HG02642 (cell line): ENCODE data around the gene C1orf159.
"Not testable (repeated sequence)": the region's sequence is repeated elsewhere in the genome, so short reads cannot be mapped to it uniquely, and the experiment has no call there.

Experiments
- ATAC-seq: cut with Tn5 transposase; IDR thresholded peaks from one replicate; pipeline ENCODE4 v1.9.1; 2021; ENCODE audit warnings: mild to moderate bottlenecking; ENCODE audit not compliant: unreplicated experiment, poor library complexity

Gene C1orf159

DNA sequence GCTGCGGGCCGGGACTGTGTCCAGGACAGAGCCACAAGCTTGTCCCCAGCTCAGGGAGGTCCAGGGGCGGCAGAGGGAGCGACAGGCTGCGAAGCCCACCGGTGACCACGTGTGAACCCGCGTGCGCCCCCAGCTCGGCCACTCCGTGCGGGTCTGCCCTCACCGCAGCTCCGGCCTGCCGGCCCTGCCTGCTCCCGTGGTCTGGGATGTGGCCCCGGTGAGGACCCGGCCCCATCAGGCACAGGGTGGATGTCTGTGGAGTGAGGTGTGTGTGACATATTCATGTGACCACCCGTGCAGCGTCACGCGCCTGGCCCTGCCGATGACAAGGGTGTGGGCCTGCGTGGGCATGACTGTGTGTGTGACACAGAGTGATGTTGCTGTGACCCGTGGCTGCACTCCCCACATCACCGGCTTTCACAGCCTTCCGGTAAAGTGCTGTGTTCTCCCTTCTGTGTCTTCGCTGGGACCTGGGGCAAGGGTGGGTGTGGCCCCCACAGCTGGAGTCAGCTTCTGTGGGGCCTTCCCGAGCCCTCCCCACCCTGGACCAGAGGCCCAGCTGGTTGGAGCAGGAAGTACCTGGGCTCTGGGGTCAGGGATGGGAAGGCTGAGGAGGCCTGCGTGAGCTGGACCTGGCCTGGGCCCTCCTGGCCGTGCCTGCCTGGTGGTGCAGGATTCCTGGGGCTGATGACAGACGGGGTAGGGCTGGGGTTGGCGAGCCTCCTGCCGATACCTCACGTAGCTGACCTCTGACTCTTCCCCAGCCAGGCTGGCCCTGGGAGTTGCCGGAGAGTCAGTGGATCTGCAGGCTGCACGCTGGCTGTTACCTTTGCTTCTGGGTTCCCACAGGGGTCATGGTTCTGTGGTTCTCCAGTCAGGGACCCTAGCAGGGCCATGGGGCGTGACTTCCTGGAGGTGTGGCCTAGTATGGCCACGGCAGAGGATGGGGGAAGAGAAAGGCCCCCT, 45.9 kb downstream of the C1orf159 start:
- peak; percentile 9 for ATAC-seq

DNA sequence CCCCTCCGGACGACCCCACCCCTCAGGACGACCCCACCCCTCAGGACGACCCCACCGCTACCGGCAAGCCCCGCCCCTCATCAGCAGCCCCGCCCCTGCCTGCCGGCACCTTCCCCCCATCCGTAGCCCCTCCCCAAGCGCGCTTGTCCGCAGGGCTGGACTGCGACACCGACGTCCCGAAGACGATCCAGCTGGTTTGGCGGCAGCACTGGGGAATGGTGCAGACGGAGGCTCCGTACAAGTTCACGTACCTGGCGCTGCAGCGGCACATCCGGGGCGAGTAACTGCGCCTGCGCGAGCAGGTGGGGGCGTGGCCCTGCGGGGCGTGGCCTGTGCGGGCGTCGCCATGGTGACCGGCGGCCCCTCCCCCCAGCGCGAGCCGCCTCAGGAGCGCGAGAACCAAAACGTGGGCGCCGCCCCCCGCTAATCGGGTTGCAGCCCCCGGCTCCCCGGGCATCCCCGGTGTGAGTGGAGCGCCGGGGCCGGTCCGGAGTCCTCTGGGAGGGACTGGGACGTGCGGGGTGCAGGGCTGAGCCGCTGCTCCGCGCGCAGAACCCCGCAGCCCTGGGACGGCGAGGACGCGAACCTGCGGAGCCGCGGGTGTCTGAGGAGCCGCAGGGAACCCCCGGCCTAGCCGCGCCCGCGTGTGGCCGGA, 46.7 kb downstream of the C1orf159 start:
- peak; percentile 58 for ATAC-seq

DNA sequence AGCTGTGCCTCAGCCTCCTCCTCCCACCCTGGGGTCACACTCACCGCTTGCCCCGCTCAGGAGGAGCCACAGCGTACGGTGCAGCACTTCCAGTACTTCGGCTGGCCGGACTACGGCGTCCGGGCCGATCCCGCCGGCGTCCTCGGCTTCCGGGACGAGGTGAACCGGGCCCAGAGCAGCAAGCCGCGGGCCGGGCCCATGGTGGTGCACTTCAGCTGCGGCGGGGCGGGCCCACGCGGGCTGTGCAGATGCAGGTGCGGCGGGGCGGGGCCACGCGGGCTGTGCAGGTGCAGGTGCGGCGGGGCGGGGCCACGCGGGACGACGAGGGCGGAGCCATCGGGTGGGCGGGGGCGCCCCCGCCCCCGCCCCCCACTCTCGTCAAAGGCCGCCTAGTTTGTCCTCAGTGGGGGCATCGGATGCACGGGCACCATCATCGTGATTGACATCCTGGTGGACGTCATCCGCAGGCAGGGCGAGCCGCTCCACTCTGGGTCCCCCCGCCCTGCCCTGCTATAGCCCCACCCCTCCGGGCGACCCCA, 47.3 kb downstream of the C1orf159 start:
- no peak for ATAC-seq

DNA sequence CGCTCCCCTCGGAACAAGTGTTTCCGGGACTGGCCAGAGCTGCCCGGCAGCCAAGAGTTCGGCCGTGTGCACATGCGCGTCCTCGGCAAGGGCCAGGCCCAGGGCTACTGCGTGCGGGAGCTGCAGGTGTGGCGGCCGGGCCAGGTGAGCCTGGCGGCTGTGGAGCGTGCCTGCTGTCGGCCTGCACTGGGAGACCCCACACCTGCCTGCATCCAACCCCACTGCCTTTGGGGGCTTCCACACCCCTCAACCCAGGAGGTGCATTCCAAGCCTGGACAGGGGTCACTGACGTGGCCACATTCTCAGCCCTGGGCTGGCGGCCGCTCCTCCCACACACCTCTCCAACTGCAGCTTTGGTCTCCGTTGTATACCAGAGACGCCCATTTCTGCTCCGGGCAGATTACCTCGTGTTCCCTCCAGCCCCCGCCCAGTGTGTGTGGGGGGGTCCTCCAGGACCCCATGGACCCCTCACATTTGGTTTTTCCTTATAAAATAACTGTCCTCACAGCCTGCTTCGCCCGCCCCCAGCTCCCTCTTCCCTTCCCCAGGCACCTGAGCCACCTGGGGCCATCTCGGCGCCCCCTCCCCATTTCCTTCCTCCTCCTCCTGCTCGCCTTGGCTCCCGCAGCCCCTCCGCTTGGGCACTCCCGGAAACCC, 47.9 kb downstream of the C1orf159 start:
- ATAC-seq, result no peak

DNA sequence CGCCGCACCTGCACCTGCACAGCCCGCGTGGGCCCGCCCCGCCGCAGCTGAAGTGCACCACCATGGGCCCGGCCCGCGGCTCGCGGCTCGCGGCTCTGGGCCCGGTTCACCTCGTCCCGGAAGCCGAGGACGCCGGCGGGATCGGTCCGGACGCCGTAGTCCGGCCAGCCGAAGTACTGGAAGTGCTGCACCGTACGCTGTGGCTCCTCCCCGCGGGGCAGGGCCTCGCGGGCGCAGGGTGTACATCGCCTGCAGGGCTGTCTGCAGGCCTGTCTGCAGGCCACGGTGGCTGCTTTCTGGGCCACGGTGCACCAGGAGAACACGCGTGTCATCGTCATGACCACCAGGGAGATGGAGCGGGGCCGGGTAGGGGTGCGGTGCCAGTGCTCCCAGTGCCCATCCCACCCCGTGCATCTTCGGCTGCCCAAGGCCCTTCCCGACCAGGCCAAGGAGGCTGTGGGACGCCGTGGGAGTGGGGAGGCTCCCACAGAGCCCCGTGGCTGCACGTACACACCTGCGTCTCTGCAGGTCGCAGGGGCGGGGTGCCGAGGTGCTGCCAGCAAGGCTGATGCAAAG, 48.5 kb downstream of the C1orf159 start:
- no peak for ATAC-seq

DNA sequence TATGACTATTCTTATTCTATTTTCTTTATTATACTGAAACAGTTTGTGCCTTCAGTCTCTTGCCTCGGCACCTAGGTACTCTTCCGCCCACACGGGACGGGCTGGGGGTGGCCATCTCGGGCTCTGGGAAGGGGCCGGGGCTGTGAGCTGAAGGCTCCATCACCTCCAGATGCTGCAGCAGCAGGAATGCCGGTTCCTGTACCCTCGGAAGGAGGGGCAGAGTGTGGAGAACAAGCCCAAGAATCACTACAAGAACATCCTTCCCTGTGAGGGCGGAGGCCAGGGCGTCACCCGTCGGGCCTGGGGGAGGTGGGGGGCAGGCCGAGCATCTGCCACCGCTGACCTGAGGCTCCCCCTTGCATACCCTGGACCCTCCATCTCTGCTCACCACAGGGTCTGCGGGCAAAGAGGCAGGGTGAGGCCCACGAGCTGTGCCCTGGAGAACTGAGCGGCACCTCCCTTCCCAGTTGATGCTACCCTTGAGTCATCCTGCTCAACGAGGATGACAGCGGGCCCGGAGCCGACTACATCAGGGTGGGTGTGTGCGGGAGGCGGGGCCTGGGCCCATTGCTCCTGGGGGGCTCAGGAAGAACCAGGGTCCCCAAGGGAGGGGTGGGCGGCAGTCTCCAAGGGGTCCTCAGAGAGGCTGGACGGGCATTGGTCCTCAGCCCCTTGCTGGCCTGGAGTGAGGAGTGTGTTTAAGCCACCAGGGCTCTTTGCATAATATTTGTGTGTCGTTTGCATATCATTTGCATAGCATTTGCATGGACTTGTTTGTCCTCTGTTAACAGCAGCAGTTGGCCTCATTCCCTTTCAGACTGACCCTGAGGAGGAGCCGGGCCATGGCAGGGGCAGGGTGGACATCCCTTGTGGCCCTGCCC, 49.2 kb downstream of the C1orf159 start:
- no peak for ATAC-seq

DNA sequence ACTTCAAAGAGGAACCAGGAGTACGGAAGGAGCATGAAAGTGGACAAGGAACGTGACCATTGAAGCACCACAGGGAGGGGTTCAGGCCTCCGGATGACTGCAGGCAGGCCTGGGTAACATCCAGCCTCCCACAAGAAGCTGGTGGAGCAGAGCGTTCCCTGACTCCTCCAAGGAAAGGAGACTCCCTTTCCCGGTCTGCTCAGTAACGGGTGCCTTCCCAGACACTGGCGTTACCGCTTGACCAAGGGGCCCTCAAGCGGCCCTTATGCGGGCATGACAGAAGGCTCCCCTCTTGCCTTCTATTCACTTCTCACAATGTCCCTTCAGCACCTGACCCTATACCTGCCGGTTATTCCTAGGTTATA, 50.0 kb downstream of the C1orf159 start:
- ATAC-seq, result not testable (repeated sequence)

DNA sequence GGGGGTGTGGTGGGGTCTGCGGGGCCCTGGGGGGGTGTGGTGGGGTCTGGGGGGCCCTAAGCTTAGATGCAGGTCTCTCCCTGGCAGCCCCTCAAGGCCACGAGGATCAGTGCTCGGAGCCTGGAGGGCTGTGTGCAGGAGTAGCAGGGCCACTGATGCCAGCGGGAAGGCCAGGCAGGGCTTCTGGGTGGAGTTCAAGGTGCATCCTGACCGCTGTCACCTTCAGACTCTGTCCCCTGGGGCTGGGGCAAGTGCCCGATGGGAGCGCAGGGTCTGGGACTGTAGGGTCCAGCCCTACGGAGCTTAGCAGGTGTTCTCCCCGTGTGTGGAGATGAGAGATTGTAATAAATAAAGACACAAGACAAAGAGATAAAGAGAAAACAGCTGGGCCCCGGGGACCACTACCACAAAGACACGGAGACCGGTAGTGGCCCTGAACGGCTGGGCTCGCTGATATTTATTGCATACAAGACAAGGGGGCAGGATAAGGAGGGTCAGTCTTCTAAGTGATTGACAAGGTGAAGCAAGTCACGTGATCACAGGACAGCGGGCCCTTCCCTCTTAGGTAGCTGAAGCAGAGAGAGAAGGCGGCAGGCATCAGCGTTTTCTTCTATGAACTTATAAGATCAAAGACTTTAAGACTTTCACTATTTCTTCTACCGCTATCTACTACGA, 50.5 kb downstream of the C1orf159 start:
- no peak for ATAC-seq

DNA sequence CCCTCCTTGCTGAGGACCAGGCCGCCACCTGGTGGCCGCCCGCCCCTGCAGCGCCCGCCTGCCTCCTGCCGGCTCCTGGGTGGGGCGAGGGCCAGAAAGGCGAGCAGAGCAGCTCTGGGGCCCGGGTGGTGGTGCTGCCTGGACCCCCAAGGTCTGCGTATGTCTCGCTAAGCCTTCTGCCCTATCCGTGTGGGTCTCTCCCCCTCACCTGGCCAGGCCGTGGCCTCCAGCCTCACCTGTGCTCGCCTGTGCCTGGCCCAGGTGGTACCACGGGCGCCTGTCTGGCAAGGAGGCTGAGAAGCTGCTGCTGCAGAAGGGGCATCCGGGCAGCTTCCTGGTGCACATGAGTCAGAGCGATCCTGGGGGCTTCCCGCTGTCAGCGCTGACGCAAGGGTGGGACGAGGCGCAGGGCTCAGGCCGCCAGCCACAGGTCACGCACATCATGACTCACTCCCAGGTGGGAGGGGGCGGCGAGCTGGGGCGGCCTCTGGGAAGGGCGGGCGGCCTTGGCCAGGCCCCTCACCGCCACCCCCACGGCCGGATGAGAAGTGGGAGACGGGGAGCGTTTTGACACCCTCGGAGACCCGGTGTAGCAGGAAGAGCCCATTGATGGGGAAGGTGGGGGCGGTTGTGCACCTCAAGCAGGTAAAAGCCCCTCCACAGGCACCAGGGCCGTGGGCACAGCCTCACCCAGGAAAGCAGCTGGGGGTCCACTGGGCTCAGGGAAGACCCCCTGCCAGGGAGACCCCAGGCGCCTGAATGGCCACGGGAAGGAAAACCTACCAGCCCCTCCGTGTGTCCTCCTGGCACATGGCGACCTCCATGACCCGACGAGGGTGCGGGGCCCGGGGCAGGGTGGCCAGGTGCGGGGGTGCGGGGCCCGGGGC, 51.7 kb downstream of the C1orf159 start:
- peak; percentile 49 for ATAC-seq

DNA sequence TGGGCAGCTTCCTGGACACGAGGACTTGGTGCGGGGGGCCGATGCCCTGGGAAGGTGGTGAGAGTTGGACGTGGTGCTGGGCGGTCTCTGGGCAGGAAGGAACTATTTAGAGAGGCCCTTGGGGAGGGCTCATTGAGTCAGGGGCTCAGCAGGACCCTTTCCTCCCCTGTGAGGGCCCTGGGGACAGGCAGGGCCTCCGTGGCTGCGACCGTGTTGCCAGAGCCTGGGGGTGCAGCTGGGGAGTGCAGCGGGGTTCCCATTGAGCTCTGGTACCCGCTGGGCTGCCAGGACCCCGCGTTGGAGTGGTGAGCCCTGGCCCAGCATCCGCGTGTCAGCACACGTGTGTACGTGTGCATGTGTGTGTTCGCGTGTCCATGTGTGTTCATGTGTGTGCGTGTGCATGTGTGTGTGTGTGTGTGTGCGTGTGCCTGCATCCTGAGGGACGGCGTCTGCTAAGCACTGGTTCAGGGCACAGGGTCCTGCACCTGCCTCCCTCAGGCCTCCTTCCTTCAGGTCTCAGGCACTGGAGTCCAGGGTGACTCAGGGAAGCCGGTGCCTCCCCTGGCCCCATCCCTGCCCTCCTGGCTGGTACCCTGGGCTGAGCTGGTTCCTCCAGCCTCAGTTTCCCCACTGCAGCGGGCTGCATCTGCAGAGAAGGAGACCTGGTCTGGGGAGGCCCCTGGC, 52.5 kb downstream of the C1orf159 start:
- no peak for ATAC-seq

DNA sequence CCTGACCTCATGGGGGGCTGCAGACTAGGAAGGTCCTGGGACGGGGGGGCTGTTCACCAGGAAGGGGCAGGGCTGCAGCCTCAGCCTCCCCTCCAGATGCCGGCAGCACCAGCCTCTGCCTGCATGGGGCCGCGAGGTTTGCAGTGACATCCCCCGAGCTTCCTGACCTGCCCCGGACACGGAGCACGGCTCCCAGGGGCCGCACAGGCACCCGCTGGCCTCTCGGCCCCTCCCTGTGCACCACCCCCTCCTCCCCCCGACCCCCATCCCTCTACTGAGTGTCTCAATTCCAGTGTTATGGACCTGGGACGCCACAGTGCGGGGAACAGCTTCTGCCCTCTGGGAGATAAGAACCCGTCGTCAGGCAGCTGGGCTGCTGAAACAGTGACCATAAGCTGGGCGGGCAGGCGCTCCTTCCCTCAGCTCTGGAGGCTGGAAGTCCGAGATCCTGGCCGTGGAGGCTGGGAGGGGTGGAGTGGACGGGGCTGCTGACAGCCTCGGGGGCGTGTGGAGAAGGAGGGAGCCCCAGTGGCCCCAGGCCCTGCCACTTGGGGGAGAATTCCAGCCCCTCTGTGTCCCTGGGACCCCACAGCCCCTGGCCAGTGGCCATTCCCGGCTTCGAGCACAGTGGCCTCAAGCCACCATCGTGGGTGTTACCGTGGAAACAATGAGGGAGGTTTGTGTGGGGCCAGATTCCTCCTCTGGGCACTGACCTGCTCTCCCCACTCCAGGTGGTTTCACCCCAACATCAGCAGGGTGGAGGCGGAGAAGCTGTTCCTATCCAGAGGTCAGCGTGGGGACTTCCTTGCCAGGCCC, 53.3 kb downstream of the C1orf159 start:
- ATAC-seq, result no peak

DNA sequence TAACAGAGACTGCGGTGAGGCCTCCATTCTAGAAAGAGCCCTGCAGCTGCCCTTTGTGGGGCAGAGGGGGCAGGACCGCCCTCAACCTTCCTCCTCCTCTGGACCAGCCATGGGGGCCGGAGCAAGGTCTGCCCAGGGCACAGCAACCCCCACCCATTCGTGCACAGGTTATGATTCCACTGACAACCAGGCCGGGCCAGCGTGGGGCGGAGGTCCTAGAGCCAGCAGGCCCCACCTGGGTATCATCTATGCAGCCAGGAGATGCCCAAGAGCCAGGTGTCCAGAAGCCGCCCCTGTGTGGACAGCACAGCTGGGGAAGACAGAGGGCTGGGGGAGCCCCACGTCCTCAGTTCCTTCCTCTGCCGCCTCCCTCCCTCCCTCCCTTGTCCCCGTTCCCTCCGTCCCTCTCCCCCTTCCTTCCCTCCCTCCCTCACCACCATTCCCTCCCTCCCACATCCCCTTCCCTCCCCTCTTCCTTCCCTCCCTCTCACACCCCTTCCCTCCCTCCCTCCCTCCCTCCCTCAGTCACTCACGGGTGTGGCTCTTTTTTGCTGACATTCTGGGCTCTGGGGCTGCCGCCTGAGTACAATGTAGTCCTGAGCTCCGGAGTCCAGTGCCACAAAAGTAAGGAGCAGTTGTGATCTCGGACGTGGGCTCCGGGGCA, 54.1 kb downstream of the C1orf159 start:
- ATAC-seq, result no peak

DNA sequence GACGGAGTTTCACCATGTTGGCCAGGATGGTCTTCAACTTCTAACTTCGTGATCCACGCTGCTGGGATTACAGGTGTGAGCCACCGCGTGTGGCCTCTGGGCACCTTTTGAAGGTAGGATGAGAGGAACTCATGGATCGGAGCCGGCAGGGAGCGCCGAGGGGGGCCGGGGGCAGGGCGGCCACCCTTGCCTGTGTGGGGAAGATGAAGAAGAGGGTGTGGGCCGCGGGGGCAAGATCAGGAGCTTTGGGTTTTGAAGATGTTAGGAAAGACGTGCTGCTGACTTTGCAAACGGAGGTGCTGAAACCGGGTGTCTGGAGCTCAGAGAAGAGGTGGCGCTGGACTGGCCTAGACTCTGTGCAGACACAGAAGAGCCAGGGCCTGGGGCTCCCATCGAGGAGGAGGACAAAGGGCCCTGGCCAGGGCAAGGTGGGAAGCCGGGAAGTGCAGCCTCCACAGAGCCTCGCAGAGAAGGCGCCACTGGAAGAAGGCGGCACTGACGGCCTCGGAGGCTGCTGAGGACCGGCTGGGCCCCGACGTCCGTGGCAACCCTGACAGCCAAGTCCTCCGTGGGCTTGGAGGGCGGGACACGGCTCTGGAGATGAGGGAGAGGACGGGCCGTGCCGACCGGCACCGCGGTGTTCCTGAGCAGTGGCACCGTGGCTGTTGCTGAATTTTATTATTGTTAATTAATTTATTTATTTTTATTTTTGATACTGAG, 55.4 kb downstream of the C1orf159 start:
- ATAC-seq, result no peak

DNA sequence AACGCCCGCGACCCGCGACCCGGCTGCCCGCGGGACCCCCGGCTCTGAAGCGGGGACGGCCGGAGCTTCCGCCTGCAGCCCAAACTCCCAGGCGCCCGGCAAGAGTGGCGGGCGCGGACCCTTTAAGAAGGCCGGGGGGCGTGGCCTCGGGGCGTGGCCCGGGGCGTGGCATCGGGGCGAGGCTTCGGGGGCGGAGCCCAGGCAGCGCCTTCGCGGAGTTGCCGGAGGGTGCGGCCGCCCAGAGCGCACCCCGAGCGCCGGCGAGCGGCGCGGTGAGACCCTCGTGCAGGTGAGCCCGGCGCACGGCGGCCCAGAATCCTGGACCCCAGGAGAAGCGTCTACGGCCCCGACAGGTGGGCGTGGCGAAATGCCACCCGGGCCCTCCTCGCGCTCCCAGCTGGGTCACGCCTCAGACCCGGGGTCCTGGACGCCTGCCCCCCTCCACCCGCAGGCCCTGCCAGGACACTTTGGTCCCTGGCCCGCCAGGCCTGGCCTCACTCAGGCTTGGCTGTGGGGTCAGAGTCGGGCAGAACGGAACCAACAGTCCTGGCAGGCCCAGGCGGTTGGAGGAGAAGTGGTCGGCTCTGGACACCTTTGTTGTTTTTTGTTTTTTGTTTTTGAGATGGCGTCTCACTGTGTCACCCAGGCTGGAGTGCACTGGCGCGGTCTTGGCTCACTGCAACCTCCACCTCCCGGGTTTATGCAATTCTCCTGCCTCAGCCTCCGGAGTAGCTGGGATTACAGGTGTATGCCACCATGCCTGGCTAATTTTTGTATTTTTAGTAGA, 56.2 kb downstream of the C1orf159 start:
- peak; percentile 72 for ATAC-seq
